Omental fat pad (tissue), 4 donors: ENCODE results near the gene MYO16. TPM values are rescaled to one million over a fixed set of nuclear protein-coding genes. Genes with fewer than 3 reads are reported as not detected.

Source experiments
- ATAC-seq: fragments of 150-250 bp; one replicate; pipeline ENCODE4 v1.9.1; 2016; ENCODE audit warnings: mild to moderate bottlenecking, moderate library complexity; ENCODE audit not compliant: low FRiP score
- DNase-seq: peaks from one replicate; pipeline ENCODE4 v3.0.0-alpha.2; 2019; ENCODE audit warnings: low spot score
- CTCF ChIP-seq, 3 donors: fragments of 450-650 bp; IDR thresholded peaks; one replicate each; pipeline ENCODE4 v1.5.1; 2016 to 2017; ENCODE audit warnings: antibody characterized with exemption in 3 of 3, mild to moderate bottlenecking in 3 of 3, moderate library complexity in 2 of 3
- total RNA-seq, 4 donors: library from RNA; depleted of rRNA; stranded (reverse); fragments of >200 nt; gene quantifications; one replicate each; pipeline ENCODE4 v1.1.0, GENCODE V29; 2016

Gene MYO16
- total RNA-seq, 4 donors from 2014 or later, result 0.48 to 1.9 (median 0.93) TPM; not detected in 1

- no peak for ATAC-seq
- DNase-seq, result no peak
- TF ChIP-seq CTCF (IDR thresholded peaks at IDR 0.05), result no peak
These were observed 574.8 kb downstream of the MYO16 start for GRCh38 chr13:109204252-109204651.

- DNase-seq (no peak), ATAC-seq (no peak)
- TF ChIP-seq CTCF (IDR thresholded peaks at IDR 0.05), result no peak
These were observed 575.2 kb downstream of the MYO16 start for GRCh38 chr13:109204657-109205056.

- DNase-seq (no peak), ATAC-seq (no peak)
- TF ChIP-seq CTCF (IDR thresholded peaks at IDR 0.05), result no peak
These were observed 575.9 kb downstream of the MYO16 start for GRCh38 chr13:109205315-109205714.

- ATAC-seq (no peak), DNase-seq (no peak)
- no peak for TF ChIP-seq CTCF (IDR thresholded peaks at IDR 0.05)
These were observed 577.2 kb downstream of the MYO16 start for GRCh38 chr13:109206616-109207015.

GRCh38 chr13:109207622-109208021 lies 578.2 kb downstream of the MYO16 start:
- DNase-seq, result no peak
- no peak for TF ChIP-seq CTCF (IDR thresholded peaks at IDR 0.05)
- no peak for ATAC-seq

- no peak for ATAC-seq
- DNase-seq, result no peak
- no peak for TF ChIP-seq CTCF (IDR thresholded peaks at IDR 0.05)
These were observed 579.1 kb downstream of the MYO16 start for GRCh38 chr13:109208522-109208921.

GRCh38 chr13:109209526-109209925 lies 580.1 kb downstream of the MYO16 start:
- DNase-seq (no peak), ATAC-seq (no peak)
- TF ChIP-seq CTCF (IDR thresholded peaks at IDR 0.05), result no peak
